ENCODE data around the gene ZMIZ1.

Gene ZMIZ1

GRCh38 chr10:79314761-79315601, 246.2 kb downstream of the ZMIZ1 start:
- DNase-seq = no peak

- DNase-seq = no peak
These were observed 246.8 kb downstream of the ZMIZ1 start for GRCh38 chr10:79315602-79315920.

- DNase-seq = no peak
These were observed 248.1 kb downstream of the ZMIZ1 start for GRCh38 chr10:79316671-79317431.

- DNase-seq = no peak
These were observed 249.6 kb downstream of the ZMIZ1 start for GRCh38 chr10:79318369-79318768.

- DNase-seq = no peak
These were observed 250.5 kb downstream of the ZMIZ1 start for GRCh38 chr10:79319115-79319771.

GRCh38 chr10:79320316-79320715, 251.6 kb downstream of the ZMIZ1 start:
- no peak for DNase-seq

GRCh38 chr10:79320820-79321493, 252.2 kb downstream of the ZMIZ1 start:
- DNase-seq = no peak

GRCh38 chr10:79321494-79321882, 252.7 kb downstream of the ZMIZ1 start:
- DNase-seq = no peak

- no peak for DNase-seq
These were observed 253.2 kb downstream of the ZMIZ1 start for GRCh38 chr10:79321951-79322350.

- DNase-seq = peak; percentile 81
These were observed 254.1 kb downstream of the ZMIZ1 start for GRCh38 chr10:79322616-79323543.

GRCh38 chr10:79323602-79324001, 254.8 kb downstream of the ZMIZ1 start:
- DNase-seq = no peak

GRCh38 chr10:79324032-79324695, 255.4 kb downstream of the ZMIZ1 start:
- no peak for DNase-seq

- DNase-seq = no peak
These were observed 257.8 kb downstream of the ZMIZ1 start for GRCh38 chr10:79326361-79327089.

GRCh38 chr10:79327090-79327457, 258.3 kb downstream of the ZMIZ1 start:
- no peak for DNase-seq

GRCh38 chr10:79328147-79328701, 259.5 kb downstream of the ZMIZ1 start:
- DNase-seq = no peak

- DNase-seq = no peak
These were observed 260.2 kb downstream of the ZMIZ1 start for GRCh38 chr10:79328737-79329504.

- DNase-seq = no peak
These were observed 260.8 kb downstream of the ZMIZ1 start for GRCh38 chr10:79329529-79329928.

- DNase-seq = no peak
These were observed 262.5 kb downstream of the ZMIZ1 start for GRCh38 chr10:79331226-79331625.

GRCh38 chr10:79331709-79332108, 262.9 kb downstream of the ZMIZ1 start:
- peak; percentile 81 for DNase-seq

All from CD4-positive, alpha-beta T cell treated with Interleukin-21 for 1 hour (primary cell).